Left renal cortex interstitium (tissue), 4 donors: Measurements from ENCODE around the gene SMIM5. TPM values are rescaled to one million over a fixed set of nuclear protein-coding genes. Genes with fewer than 3 reads are reported as not detected.

Source experiments
- DNase-seq, 4 donors: peaks; one replicate each; pipeline ENCODE4 v3.0.0-alpha.2; 2013; ENCODE audit warnings: low read depth in 4 of 4, low spot score in 2 of 4, missing footprints in 1 of 4
- polyA plus RNA-seq, 4 donors: library from polyadenylated mRNA; unstranded; fragments of 120-200 nt; gene quantifications; one replicate each; pipeline ENCODE4 v1.2.1, GENCODE V29; 2013; ENCODE audit not compliant: insufficient read length in 4 of 4

The SMIM5 gene
- polyA plus RNA-seq, 4 donors = 5.0 to 9.9 (median 6.5) TPM

DNA sequence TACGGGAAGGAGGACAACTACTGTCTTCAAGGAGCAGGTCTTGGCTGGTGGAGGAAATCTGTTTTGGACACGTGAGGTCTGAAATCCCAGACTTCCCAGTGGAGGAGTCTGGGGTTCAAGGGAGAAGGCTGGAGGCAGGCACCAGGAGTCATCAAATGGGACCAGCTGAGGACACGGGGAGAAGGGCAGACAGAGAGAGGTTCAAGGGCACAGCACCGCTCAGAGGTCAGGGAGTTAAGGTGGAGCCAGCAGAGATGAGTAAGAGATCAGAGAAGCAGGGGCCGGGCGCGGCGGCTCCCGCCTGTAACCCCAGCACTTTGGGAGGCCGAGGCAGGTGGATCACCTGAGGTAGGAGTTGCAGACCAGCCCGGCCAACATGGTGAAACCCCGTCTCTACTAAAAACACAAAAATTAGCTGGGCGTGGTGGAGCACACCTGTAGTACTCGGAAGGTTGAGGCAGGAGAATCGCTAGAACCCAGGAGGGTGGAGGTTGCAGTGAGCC lies 10.4 kb upstream of the SMIM5 start:
- no peak for DNase-seq

DNA sequence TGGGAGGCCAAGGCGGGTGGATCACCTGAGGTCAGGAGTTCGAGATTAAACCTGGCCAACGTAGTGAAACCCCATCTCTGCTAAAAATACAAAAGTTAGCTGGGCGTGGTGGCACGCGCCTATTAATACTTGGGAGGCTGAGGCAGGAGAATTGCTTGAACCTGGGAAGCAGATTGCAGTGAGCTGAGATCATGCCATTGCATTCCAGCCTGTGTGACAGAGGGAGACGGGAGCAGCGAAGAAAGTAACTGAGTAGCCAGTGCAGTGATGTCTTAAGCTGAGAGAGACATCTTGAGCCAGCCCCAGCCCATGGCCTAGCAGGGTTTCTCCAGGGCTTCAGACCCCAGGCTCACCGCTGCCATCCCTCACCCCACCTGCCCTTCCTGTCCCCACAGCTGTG lies 9.8 kb upstream of the SMIM5 start:
- no peak for DNase-seq

- no peak for DNase-seq
Measured at GRCh38 chr17:75624021-75624420, 9.2 kb upstream of the SMIM5 start.

GRCh38 chr17:75624714-75625345 lies 8.4 kb upstream of the SMIM5 start:
- DNase-seq = no peak

DNA sequence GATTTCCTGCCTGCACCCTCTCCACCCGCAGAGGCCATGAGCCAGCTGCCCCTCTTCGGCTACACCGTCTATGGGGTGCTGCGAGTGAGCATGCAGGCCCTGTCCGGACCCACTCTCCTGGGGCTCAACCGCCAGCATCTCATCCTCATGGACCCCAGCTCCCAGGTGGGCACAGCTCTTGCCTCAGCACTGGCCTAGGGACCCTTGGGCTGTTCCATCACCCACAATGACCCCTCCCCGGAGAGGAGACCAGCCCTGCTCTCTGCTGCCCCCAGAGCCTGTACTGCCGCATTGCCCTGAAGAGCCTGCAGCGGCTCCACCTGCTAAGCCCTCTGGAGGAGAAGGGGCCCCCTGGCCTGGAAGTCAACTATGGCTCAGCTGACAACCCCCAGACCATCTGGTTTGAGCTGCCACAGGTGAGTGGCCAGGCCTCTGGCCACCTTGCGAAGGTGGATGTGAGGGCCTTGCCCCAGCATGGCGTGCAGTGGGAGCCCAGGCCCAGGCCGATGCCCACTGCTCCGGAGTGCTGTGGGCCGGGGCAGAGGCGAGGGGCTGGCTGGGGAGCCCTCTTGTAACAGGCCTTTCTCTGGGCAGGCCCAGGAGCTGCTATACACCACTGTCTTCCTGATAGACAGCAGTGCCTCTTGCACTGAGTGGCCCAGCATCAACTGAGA lies 7.3 kb upstream of the SMIM5 start:
- no peak for DNase-seq

DNA sequence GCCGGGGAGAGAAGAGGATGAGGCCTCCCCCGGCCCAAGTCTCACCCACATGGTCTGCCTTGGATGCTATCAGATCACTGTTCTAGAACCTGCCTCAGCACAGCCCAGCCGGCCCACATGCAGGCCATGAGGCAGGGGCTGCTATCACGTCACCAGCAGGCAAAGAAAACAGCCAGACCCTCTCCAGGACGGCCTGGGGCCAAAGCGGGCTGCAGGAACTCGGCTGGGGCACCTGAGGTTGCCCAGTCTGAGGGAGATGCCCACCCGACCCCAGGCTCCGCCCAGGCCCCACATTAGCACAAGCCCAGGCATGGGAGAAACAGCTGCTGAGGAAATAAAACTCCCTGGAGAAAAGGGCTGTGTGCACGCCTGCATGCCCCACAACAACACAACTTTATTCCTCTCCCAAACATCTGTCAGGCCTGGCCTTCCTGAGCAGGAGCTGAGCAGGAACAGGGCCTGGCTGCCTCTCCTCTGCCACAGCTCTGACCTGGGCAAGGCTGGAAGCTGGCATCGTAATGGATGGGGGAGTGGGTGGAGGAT lies 6.7 kb upstream of the SMIM5 start:
- no peak for DNase-seq

DNA sequence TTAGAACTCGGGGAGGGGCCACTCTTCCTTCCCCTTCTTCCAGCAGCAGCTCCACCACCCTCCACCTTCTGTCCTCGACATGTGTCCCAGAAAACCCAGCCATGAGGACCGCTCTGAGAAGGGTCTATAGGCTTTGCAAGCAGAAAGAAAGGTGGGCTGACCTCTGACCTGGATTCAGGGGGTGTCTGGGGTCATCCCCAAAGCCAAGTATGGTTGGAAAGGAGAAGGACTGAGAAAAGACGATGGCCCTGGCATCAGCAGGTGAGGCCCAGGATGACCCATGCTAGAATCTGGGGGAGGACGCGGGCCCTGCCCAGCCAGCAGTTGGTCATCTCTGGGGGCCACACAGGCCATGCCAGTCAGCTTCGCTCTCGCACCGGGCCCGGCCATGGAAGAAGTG lies 6.1 kb upstream of the SMIM5 start:
- no peak for DNase-seq

DNA sequence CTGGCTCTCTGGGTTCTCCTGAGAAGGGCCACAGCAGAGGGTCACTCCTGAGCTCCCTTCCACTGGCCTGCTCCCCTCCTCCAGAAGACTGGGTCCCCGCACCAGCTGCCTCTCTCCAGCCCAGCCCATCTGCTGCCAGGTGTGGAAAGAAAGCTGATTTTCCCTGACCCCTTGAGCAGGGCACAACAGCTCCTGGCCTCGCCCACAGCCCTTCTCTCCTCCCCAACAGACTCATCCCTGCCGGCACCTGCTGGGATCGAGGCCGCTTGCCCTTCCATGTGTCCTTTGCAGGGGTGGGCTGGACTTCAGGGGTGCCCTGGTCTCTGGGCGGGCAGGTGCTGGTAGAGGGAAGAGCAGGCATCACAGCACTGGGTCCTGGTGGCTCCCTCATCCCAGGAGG lies 4.8 kb upstream of the SMIM5 start:
- DNase-seq = no peak

- no peak for DNase-seq
Measured at GRCh38 chr17:75629157-75629556, 4.1 kb upstream of the SMIM5 start.

GRCh38 chr17:75630071-75630917 lies 2.9 kb upstream of the SMIM5 start:
- DNase-seq = no peak

DNA sequence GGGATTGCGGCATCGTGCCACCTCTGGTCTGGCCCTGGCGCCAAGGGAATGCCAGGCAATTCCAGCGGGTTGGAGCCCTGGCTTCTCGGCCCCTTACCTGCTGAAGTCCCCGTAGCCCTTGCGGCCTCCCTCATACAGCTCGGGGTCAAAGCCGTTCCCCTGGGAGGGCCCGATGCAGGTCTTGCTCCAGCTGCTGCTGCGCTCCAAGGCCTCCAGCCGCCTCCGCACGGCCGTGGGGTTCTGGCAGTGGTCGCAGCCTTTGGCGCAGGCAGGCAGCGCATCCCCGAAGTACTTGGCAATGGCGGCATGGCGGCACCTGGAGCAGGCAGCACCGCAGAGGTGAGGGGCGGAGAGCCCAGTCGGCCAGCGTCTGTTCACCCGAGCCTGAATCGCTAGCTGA lies 1.9 kb upstream of the SMIM5 start:
- DNase-seq = no peak

- DNase-seq = no peak
Measured at GRCh38 chr17:75632428-75632827, 806 bp upstream of the SMIM5 start.

GRCh38 chr17:75633486-75634375 lies 497 bp downstream of the SMIM5 start:
- DNase-seq = peak; percentile 82 to 97 (median 90)

DNA sequence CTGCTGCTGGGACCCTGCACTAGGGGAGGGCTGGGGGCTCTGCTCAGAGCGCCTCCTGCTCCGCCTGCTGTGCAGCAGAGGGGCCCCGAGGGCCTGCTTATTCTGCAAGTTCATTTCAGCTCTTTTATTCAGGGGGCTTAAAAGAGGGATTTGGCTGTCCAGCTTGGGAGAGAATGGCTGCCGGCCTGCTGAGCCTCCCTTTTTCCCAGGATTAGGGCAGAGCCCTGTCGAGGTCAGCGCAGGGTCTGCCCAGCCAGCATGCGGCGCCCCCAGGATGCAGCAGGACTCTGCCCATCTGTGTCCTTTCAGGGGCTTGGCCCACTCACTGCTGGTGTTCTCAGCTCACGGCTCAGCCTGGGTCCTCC lies 1.1 kb downstream of the SMIM5 start:
- no peak for DNase-seq

- DNase-seq = no peak
Measured at GRCh38 chr17:75634754-75635609, 1.7 kb downstream of the SMIM5 start.

- no peak for DNase-seq
Measured at GRCh38 chr17:75635610-75636202, 2.5 kb downstream of the SMIM5 start.

DNA sequence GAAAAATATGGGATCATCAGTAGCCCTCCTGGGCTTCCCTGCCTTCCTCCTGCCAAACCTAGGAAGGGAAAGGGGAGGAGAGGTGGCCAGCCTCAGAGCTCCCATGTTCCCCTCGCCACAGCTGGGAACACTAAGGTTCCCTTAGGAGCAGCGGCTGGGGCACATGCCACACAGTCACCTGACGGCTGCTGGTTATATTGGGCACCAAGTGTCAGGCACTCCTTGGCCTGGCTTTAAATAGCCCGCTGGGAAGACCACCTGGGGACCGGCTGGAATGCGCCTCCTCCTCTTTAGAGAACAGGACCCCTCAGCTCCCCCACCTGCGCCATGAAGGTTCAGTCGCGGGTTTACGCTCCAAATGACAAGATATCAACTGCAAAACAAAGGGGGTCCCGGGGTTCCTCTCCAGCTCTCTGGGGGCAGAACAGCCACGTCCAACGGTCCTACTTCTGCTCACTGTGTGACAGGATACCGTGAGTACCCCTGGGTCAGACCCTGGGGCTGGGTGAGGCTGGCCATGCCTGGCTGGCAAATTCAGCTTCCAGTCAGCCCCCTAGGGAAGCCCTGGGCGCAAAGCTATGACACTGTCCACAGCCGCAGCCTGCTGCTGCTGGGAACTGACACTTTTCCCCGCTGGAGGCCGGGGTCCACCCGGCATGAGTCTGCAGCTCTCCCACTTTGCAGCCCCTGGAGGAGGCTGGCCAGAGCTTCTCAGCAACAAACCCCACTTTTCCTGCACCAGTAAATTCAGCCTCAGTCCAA lies 3.3 kb downstream of the SMIM5 start:
- no peak for DNase-seq

DNA sequence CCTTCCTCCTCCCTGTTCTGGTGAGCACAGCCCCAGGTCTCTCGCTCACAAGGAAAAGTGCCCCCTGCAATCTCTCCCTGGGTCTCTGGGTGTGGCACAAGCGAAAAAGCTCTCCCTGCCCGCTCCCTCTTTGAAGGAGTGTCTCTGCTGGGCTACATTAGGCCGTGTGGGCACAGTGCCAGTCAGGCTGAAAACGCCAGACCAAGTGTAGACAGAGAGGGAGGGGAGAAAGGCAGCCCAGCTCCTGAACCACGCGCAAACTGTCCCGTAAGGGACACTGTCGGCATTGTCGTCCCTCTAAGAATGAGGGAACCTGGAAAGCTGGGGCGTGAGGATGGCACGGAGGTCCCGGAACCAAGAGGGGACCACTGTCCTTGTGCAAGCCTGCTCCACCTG lies 3.9 kb downstream of the SMIM5 start:
- no peak for DNase-seq
